OCI-LY3 (cell line): ENCODE measurements around the gene SMC1B.

Experiments
- CTCF ChIP-seq: fragments of 200-600, 300-600 bp; sonication (generic); IDR thresholded peaks from 2 replicates; pipeline ENCODE4 v1.5.1; 2014; ENCODE audit warnings: antibody characterized with exemption, low read length, low read depth
- EZH2phosphoT487 ChIP-seq: fragments of 200-600 bp; shearing (Covaris generic); IDR thresholded peaks from 2 replicates; pipeline ENCODE4 v1.6.1; 2018; ENCODE audit warnings: antibody characterized with exemption, mixed run types, low read depth

GRCh38 chr22:45298934-45299505 lies 114.4 kb downstream of the SMC1B start:
- TF ChIP-seq EZH2phosphoT487 (no peak), CTCF (no peak)
